ENCODE data around the gene BET1. TPM values are rescaled to one million over a fixed set of nuclear protein-coding genes. Genes with fewer than 3 reads are reported as not detected.

The BET1 gene
- total RNA-seq, 1 experiment from 2014 or later: 21.4 TPM

- Mint-ChIP-seq H3K27me3 (ENCODE audit: low read depth) (no peaks in the 10 kb centered on the region), H3K9me3 (no peaks in the 10 kb centered on the region), H3K36me3 (ENCODE audit: insufficient read depth in 1 of 3, low read depth in 3 of 3) (no peaks in the 10 kb centered on the region), H3K4me1 (peaks cover 5 to 16% of the 10 kb centered on the region in 2 experiments; a peak in 3 of 4 replicates), H3K27ac (no peak overlapping the region), H3K4me3 (no peak overlapping the region)
- Histone ChIP-seq H2AK5ac (ENCODE audit: insufficient read length, low read length) (no peak overlapping the region), H3T11ph (ENCODE audit: low read length) (no peak overlapping the region), H2BK20ac (ENCODE audit: low read depth, low read length, poor library complexity, severe bottlenecking) (no peak overlapping the region), H3K14ac (ENCODE audit: insufficient read depth, low read length) (no peak overlapping the region), H3K56ac (ENCODE audit: insufficient read length, low read depth, low read length) (no peak overlapping the region), H2BK15ac (ENCODE audit: low read depth, low read length) (no peak overlapping the region), H3K9me3 (ENCODE audit: control insufficient read depth, low read depth, low read length) (no peaks in the 10 kb centered on the region), H3K27ac (ENCODE audit: insufficient read length, low read depth, low read length) (no peak overlapping the region), H2BK120ac (ENCODE audit: low read depth, low read length, poor library complexity, severe bottlenecking) (no peak overlapping the region), H3K23ac (ENCODE audit: insufficient read length, low read depth, low read length) (no peak overlapping the region), H3K79me2 (ENCODE audit: insufficient read depth, low read length) (no peaks in the 10 kb centered on the region), H2AFZ (ENCODE audit: low read length) (no peak overlapping the region), H3K4me1 (ENCODE audit: insufficient read depth, low read length) (no peaks in the 10 kb centered on the region; the same call in 1 of the 2 replicates), H3K9ac (ENCODE audit: extremely low read depth, insufficient read length, low read length) (no peak overlapping the region), H3K79me1 (ENCODE audit: insufficient read depth, low read depth, low read length, poor library complexity, severe bottlenecking) (no peaks in the 10 kb centered on the region), H3K27me3 (ENCODE audit: insufficient read depth, low read length) (no peaks in the 10 kb centered on the region), H3K18ac (ENCODE audit: insufficient read length, low read depth, low read length) (no peak overlapping the region), H4K8ac (replicated peaks; ENCODE audit: insufficient read length, low read depth, low read length) (no peak overlapping the region), H3K4me2 (ENCODE audit: insufficient read depth, insufficient read length, low read length) (no peak overlapping the region), H4K5ac (ENCODE audit: insufficient read length, low read depth, low read length) (no peak overlapping the region), H3K4ac (ENCODE audit: low read depth, low read length) (no peak overlapping the region), H2BK5ac (ENCODE audit: insufficient read length, low read length) (no peak overlapping the region), H3K23me2 (ENCODE audit: insufficient read length, low read depth, low read length, poor library complexity, severe bottlenecking) (no peaks in the 10 kb centered on the region), H2BK12ac (ENCODE audit: insufficient read length, low read depth, low read length) (no peak overlapping the region), H4K20me1 (ENCODE audit: control insufficient read depth, insufficient read depth, insufficient read length) (no peaks in the 10 kb centered on the region), H4K91ac (ENCODE audit: insufficient read length, low read depth, low read length) (no peak overlapping the region)
- WGBS (ENCODE audit: extremely low coverage, insufficient read length, low lambda C conversion rate): no CpG with 5 or more reads among the region's 1 CpG
- no peak for TF ChIP-seq CTCF (conservative IDR thresholded peaks at IDR 0.05)
- DNase-seq: no peak
Observed at GRCh38 chr7:94043299-94043698, 39.1 kb upstream of the BET1 start.

Data from H9 (cell line).